Measurements from ENCODE around the gene BLCAP. TPM values are rescaled to one million over a fixed set of nuclear protein-coding genes. Genes with fewer than 3 reads are reported as not detected.

BLCAP gene
- total and polyA plus RNA-seq, 4 donors: 12.6 to 72.0 (median 49.2) TPM

DNA sequence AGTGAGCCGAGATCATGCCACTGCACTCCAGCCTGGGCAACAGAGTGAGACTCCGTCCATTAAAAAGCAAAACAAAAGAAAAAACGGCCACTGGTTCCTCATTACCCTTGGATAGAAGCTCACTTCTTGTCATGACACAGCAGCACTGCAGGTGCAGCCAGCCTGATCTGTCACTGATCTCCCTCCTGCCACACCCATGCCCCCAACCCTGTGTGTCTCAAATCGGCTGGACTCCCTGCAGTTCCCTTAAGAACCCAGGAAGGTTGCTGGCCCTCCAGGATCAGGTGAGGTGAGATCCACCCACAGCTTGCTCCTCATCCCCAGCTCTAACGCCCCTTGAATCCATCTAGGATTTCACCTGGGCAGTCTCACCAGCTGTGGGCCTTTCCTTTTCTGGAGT lies 32.9 kb downstream of the BLCAP start:
- 89% methylated on average over 5 of the region's 5 CpGs for WGBS
- Histone ChIP-seq H3K9me3 (ENCODE audit: control insufficient read depth in 4 of 4, low read length in 3 of 4) (no peaks in the 10 kb centered on the region), H3K27ac (ENCODE audit: low read depth in 1 of 2, low read length in 2 of 2) (no peak overlapping the region), H3K36me3 (ENCODE audit: control insufficient read depth in 4 of 4, insufficient read depth in 3 of 4, low read depth in 1 of 4, low read length in 3 of 4) (no peaks in the 10 kb centered on the region), H3K9ac (ENCODE audit: low read depth in 1 of 2, low read length in 2 of 2) (no peak overlapping the region), H3K4me1 (ENCODE audit: control insufficient read depth in 4 of 4, insufficient read depth in 4 of 4, low read length in 3 of 4) (no peaks in the 10 kb centered on the region), H3K4me3 (ENCODE audit: low read depth in 1 of 3, low read length in 3 of 3) (no peak overlapping the region), H3K27me3 (ENCODE audit: control insufficient read depth in 4 of 4, insufficient read depth in 4 of 4, low read length in 3 of 4) (no peaks in the 10 kb centered on the region)
- no peak for DNase-seq (ENCODE audit: low spot score)
- no peak for TF ChIP-seq EGR1 (IDR thresholded peaks at IDR 0.05; ENCODE audit: low read depth in 2 of 2)
- no peak for TF ChIP-seq GABPA (IDR thresholded peaks at IDR 0.05 in 1 of 2, conservative IDR thresholded peaks at IDR 0.05 in 1 of 2)
- no peak for TF ChIP-seq SP1 (IDR thresholded peaks at IDR 0.05)
- TF ChIP-seq, protein P1, sequence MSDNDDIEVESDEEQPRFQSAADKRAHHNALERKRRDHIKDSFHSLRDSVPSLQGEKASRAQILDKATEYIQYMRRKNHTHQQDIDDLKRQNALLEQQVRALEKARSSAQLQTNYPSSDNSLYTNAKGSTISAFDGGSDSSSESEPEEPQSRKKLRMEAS (IDR thresholded peaks at IDR 0.05): no peak
- no peak for TF ChIP-seq YY1 (IDR thresholded peaks at IDR 0.05)
- no peak for TF ChIP-seq FOXA1 (IDR thresholded peaks at IDR 0.05)
- TF ChIP-seq HNF4G (IDR thresholded peaks at IDR 0.05): no peak
- no peak for TF ChIP-seq RXRA (IDR thresholded peaks at IDR 0.05)
- no peak for TF ChIP-seq NR2F2 (IDR thresholded peaks at IDR 0.05)
- TF ChIP-seq, protein P2, sequence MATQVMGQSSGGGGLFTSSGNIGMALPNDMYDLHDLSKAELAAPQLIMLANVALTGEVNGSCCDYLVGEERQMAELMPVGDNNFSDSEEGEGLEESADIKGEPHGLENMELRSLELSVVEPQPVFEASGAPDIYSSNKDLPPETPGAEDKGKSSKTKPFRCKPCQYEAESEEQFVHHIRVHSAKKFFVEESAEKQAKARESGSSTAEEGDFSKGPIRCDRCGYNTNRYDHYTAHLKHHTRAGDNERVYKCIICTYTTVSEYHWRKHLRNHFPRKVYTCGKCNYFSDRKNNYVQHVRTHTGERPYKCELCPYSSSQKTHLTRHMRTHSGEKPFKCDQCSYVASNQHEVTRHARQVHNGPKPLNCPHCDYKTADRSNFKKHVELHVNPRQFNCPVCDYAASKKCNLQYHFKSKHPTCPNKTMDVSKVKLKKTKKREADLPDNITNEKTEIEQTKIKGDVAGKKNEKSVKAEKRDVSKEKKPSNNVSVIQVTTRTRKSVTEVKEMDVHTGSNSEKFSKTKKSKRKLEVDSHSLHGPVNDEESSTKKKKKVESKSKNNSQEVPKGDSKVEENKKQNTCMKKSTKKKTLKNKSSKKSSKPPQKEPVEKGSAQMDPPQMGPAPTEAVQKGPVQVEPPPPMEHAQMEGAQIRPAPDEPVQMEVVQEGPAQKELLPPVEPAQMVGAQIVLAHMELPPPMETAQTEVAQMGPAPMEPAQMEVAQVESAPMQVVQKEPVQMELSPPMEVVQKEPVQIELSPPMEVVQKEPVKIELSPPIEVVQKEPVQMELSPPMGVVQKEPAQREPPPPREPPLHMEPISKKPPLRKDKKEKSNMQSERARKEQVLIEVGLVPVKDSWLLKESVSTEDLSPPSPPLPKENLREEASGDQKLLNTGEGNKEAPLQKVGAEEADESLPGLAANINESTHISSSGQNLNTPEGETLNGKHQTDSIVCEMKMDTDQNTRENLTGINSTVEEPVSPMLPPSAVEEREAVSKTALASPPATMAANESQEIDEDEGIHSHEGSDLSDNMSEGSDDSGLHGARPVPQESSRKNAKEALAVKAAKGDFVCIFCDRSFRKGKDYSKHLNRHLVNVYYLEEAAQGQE (IDR thresholded peaks at IDR 0.05): no peak

DNA sequence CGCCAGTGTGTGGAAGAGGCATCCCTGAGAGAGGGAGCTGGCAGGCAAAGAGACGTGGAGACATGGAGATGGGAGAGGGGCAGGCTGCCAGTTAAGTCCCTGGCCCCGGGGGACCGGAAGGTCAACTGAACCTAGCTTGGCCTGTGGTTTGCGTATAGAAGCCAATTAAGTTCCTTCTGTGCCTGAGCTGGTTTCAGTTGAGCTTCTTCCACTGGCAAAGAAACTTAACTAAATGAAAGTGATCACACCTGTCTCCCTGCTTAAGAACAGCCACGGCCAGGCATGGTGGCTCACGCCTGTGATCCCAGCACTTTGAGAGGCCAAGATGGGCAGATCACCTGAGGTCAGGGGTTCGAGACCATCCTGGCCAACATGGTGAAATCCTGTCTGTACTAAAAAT lies 33.4 kb downstream of the BLCAP start:
- no peak overlapping the region for H3K4me3 ChIP-seq (ENCODE audit: low read depth in 1 of 3, low read length in 3 of 3)
- TF ChIP-seq, protein P3, sequence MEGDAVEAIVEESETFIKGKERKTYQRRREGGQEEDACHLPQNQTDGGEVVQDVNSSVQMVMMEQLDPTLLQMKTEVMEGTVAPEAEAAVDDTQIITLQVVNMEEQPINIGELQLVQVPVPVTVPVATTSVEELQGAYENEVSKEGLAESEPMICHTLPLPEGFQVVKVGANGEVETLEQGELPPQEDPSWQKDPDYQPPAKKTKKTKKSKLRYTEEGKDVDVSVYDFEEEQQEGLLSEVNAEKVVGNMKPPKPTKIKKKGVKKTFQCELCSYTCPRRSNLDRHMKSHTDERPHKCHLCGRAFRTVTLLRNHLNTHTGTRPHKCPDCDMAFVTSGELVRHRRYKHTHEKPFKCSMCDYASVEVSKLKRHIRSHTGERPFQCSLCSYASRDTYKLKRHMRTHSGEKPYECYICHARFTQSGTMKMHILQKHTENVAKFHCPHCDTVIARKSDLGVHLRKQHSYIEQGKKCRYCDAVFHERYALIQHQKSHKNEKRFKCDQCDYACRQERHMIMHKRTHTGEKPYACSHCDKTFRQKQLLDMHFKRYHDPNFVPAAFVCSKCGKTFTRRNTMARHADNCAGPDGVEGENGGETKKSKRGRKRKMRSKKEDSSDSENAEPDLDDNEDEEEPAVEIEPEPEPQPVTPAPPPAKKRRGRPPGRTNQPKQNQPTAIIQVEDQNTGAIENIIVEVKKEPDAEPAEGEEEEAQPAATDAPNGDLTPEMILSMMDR (IDR thresholded peaks at IDR 0.05; ENCODE audit: low read depth, low read length, missing input control): no peak
- TF ChIP-seq, protein P4, sequence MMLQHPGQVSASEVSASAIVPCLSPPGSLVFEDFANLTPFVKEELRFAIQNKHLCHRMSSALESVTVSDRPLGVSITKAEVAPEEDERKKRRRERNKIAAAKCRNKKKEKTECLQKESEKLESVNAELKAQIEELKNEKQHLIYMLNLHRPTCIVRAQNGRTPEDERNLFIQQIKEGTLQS (IDR thresholded peaks at IDR 0.05): no peak
- TF ChIP-seq FOXA2 (IDR thresholded peaks at IDR 0.05): no peak
- no peak for TF ChIP-seq TAF1 (conservative IDR thresholded peaks at IDR 0.05)
- no peak for TF ChIP-seq EGR1 (IDR thresholded peaks at IDR 0.05; ENCODE audit: low read depth in 2 of 2)
- TF ChIP-seq FOXA1 (IDR thresholded peaks at IDR 0.05): no peak
- TF ChIP-seq, protein P1 (IDR thresholded peaks at IDR 0.05): no peak
- TF ChIP-seq HNF4A (conservative IDR thresholded peaks at IDR 0.05): no peak
- no peak for TF ChIP-seq RAD21 (IDR thresholded peaks at IDR 0.05)
- TF ChIP-seq NR2F2 (IDR thresholded peaks at IDR 0.05): no peak
- TF ChIP-seq GABPA (IDR thresholded peaks at IDR 0.05 in 1 of 2, conservative IDR thresholded peaks at IDR 0.05 in 1 of 2): no peak
- TF ChIP-seq, protein P2 (IDR thresholded peaks at IDR 0.05): no peak
- no peak for TF ChIP-seq YY1 (IDR thresholded peaks at IDR 0.05)
- TF ChIP-seq, protein P5, sequence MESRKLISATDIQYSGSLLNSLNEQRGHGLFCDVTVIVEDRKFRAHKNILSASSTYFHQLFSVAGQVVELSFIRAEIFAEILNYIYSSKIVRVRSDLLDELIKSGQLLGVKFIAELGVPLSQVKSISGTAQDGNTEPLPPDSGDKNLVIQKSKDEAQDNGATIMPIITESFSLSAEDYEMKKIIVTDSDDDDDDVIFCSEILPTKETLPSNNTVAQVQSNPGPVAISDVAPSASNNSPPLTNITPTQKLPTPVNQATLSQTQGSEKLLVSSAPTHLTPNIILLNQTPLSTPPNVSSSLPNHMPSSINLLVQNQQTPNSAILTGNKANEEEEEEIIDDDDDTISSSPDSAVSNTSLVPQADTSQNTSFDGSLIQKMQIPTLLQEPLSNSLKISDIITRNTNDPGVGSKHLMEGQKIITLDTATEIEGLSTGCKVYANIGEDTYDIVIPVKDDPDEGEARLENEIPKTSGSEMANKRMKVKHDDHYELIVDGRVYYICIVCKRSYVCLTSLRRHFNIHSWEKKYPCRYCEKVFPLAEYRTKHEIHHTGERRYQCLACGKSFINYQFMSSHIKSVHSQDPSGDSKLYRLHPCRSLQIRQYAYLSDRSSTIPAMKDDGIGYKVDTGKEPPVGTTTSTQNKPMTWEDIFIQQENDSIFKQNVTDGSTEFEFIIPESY (IDR thresholded peaks at IDR 0.05): no peak
- TF ChIP-seq HNF4G (IDR thresholded peaks at IDR 0.05): no peak
- TF ChIP-seq SP1 (IDR thresholded peaks at IDR 0.05): no peak
- no peak for TF ChIP-seq JUND (IDR thresholded peaks at IDR 0.05)
- TF ChIP-seq RXRA (IDR thresholded peaks at IDR 0.05): no peak
- no peak overlapping the region for H3K27ac ChIP-seq (ENCODE audit: low read depth in 1 of 2, low read length in 2 of 2)
- H3K4me1 ChIP-seq (ENCODE audit: control insufficient read depth in 4 of 4, insufficient read depth in 4 of 4, low read length in 3 of 4): no peaks in the 10 kb centered on the region
- no peaks in the 10 kb centered on the region for H3K9me3 ChIP-seq (ENCODE audit: control insufficient read depth in 4 of 4, low read length in 3 of 4)
- no peaks in the 10 kb centered on the region for H3K27me3 ChIP-seq (ENCODE audit: control insufficient read depth in 4 of 4, insufficient read depth in 4 of 4, low read length in 3 of 4)
- no peak for DNase-seq (ENCODE audit: low spot score)
- WGBS: 92% methylated on average over 8 of the region's 8 CpGs
- H3K9ac ChIP-seq (ENCODE audit: low read depth in 1 of 2, low read length in 2 of 2): no peak overlapping the region
- no peaks in the 10 kb centered on the region for H3K36me3 ChIP-seq (ENCODE audit: control insufficient read depth in 4 of 4, insufficient read depth in 3 of 4, low read depth in 1 of 4, low read length in 3 of 4)

All from liver (tissue), 9 donors.